HG02623 (cell line): Measurements from ENCODE around the gene DNAAF1.
"Not testable (repeated sequence)": the region's sequence is repeated elsewhere in the genome, so short reads cannot be mapped to it uniquely, and the experiment has no call there.

Source experiments
- ATAC-seq: cut with Tn5 transposase; IDR thresholded peaks from one replicate; pipeline ENCODE4 v1.9.1; 2021; ENCODE audit warnings: moderate library complexity; ENCODE audit not compliant: unreplicated experiment

DNAAF1 gene

DNA sequence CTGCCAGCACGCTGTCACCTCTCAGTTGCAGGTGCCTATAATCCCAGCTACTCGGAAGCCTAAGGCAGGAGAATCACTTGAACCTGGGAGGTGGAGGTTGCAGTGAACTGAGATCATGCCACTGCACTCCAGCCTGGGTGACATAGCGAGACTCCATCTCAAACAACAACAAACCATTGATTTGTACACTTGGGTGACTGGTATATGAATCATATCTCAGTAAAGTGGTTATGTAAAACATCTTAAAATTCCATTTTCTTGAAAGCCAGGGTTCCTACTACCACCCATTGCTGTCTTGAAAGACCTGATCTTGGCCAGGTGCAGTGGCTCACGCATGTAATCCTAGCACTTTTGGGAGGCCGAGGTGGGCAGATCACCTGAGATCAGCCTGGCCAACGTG, 60.0 kb downstream of the DNAAF1 start:
- not testable (repeated sequence) for ATAC-seq

DNA sequence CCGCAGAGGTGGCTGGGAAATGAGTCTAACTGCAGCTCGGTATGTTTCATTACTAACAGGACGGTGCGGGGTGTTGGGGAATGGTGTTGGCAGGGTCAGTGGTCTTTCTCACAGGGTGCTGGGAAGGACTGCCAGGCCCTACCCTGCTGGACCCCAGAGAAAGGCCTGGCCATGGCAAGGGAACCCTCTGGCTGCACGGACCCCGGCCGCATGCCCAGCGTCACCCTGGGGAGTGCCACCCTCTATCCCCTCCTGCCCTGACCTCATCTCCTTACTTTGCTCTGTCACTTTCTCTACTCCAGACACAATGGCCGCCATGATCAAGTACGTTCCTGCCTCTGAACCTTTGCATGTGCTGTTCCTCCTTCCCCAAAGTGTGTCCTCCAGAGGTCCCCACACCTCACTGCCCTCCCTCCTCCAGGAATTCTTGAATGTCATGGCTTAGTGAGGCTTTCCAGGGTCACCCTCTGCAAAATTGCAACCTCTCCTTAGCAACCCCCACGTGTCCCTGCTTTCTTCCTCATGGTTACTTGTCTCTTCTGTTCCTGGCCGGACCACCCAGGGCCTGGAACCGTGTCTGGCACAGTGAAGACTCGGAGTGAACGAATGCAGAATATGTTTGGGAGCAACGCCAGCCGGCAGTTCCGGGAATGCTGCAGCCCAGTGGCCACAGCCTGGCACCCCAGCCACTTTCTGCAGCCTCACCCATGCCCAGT, 61.0 kb downstream of the DNAAF1 start:
- no peak for ATAC-seq

DNA sequence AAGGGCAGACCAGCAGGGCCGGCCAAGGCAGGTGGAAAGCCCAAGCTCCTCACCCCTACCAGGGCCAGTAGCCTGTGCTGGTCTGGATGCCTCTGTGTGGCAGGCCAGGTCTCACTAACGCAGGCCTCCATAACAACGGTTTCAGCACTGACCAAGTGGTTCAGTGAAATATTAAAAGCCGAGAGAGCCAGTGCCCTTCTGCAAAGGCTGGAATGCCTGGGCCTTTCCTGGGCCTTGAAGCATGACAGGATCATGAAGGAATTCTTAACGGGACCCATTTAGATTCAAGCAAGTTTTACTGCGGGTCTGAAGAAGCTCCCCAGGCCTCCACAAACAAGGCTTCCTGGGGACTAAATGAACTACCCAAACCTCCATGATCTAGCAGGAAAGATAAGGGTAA, 62.1 kb downstream of the DNAAF1 start:
- ATAC-seq, result no peak

DNA sequence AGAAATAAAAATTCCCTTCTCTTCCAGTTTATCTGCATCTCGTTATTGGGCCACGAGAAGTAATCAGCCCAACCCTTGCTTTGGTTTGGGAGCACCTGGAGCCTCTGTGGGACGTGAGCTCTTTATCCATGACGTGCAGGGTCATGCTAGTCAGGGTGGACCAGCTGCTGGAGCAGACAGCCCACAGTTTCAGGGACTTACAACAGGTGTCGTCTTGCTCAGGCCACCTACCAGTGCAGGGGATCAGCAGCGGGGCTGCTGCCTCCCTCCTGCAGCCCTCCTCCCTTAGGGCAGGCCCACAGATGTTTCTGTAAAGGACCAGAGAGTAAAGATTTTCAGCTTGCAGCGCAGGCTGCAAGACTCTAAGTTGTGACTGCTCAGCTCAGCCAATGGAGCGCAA, 62.8 kb downstream of the DNAAF1 start:
- ATAC-seq, result no peak

DNA sequence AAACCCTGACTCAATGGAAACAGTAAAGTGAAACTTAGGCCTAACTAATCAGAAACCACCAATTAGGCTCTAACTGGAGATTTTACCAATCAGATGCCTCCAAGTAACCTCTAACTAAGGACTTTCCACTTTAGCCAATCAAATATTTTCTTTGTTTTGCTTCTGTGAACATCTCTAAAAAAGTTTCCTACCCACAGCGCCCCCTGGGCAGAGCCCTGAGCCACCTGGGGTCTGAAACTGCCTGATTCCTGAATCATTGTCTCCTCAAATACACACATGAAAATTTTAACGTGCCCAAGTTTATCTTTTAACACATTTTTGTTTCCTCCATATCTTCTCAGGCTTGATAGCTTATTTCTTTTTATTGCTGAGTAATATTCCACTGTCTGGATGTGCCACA, 64.9 kb downstream of the DNAAF1 start:
- no peak for ATAC-seq

DNA sequence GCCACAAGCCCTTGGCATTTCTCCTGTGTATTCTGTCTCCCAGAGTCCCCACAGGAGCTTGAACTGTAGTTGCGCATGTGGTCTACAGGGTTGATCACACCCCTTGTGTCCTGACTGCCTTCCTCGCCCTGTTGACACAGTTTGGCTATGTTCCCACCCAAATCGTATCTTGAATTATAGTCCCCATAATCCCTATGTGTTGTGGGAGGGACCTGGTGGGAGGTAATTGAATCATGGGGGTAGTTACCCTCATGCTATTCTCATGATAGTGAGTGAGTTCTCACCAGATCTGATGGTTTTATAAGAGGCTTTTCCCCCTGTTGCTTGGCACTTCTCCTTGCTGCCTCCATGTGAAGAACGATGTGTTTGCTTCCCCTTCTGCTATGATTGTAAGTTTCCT, 67.0 kb downstream of the DNAAF1 start:
- ATAC-seq, result no peak

DNA sequence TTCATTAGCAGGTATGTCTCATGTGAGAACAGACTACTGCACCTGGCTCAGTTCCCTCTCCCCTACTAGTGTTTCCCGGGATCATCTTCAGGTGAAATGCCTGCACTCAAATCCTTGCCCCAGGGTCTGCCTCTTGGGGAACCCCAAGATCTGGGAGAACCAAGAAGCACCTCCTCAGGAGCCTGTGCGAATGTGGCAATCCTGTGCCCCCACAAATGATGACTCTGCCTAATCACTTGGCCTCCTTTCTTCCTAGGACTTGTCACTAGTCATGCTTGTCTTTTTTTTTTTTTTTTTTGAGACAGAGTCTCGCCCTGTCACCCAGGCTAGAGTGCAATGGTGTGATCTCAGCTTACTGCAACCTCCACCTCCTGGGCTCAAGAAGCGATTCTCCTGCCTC, 67.5 kb downstream of the DNAAF1 start:
- no peak for ATAC-seq

DNA sequence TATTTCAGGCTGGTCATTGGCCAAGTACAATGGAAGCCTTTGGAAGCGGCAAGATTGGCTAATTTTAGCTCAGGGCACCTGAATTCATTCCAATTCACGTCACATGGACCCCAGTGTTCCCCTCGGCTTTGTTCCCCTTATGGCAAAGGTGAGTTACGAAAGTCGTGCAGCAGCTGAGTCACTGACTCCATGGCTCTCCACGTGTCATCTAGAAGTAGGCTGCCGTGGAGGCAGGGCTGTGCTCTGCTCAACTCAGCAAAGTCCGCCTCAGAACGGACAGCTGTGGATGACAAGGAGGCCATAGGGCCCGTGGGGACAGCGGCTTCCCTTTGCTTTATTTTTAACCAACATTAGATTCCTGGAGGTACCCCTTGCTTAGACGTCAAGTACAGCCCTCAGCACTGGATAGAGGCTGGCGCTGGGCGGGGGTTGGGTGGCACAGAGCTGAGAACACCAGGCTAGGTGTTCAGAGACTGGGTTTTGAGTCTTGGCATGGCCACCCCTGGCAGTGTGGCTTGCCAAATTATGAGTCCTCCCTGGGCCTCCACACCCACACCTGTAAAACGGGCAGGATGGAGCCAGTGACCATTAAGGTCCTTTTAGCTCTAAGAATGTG, 69.5 kb downstream of the DNAAF1 start:
- ATAC-seq, result no peak

DNA sequence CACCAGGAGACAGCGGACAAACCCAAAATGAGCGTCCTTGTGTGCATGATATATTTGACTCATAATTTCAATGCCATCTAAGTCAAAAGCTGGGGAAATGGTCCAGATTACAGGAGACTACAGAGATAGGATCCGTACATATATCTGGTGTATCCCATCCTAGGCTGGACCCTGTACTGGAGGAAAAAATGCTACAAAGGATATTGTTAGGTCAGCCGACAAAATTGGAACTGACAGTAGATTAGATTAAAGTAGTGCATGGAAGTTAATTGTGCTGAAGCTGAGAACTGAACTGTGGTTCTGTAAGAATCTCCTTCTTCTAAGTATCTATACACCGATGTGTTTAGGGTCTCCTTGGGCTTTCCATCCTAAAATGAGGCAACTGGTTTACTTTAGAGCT, 70.4 kb downstream of the DNAAF1 start:
- ATAC-seq, result no peak

DNA sequence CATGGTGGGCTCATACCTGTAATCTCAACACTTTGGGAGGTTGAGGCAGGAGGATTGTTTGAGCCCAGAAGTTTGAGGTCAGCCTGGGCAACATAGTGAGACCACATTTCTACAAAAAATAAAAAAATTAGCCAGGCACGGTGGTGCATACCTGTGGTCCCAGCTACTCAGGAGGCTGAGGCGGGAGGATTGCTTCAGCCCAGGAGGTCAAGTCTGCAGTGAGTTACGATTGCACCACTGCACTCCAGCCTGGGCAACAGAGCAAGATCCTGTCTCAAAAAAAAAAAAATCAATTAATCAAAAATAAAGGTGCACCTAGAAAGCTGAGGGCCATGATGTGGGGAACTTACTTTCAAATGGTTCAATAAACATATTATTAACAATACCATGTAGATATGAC, 71.0 kb downstream of the DNAAF1 start:
- not testable (repeated sequence) for ATAC-seq

DNA sequence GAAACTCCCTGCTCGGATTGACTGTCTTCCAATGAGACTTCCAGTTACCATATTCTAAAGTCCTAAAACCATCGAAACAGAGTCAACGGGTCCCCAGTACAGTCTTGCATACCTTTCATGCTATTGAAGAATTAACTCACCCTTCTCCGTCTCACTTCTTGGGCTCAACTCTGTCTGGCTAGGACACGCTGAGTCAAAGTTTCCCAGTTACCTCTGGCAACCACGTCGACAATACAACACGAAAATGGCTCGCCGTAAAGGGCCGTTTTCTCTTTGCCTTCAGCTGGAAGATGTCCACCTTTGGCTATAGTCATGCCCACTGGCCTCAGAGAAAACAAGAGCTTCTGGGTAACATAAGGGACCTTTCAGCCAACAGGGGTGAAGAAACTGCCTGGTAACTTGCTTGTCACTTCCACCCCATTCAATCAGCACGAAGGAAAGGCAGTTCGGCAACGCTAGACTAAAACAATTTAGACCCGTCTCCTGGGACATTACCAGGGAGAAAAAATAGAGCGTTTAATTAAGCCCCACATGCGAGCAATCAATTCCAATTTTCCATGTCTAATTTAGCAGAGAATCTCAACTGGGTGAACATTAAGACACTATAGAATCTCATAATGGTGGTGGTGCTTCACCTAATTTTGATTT, 73.2 kb downstream of the DNAAF1 start:
- no peak for ATAC-seq

DNA sequence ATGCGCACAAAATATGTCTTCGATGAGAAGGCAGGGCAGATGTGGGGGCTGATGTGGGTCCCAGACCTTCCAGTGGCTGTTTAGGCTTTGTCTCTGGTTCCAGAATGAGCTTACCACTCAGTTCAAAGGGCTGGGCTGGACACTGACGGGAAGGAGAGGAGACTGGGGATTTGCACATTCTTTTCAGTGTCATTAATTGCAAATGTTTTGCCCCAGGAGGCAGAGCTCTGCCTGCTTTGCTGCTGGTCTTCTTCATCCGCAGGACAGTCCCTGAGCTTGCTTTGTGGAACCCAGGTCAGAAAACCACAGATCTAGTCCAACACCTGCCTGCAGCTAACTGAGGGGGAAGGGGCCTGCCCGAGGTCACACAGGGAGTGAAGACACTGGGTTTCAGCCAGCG, 73.8 kb downstream of the DNAAF1 start:
- ATAC-seq, result no peak

DNA sequence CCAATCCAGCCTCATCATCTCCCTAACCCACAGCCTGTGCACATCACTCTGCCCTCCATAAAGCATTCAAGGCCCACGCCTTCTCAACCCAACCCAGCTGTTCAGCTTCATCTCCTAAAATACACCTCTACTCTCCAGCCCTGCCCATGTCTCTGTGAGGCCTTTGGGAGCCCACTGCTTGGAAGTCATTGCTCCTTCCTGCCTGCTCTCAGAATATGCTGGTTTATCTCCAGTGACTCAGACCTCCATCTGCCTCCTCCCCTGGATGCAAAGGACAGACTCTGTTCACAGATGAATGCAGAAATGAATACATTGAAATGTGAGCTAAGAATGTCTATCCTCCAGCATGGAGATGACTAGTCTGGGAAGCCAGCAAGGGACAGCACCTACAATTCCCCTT, 75.7 kb downstream of the DNAAF1 start:
- no peak for ATAC-seq

DNA sequence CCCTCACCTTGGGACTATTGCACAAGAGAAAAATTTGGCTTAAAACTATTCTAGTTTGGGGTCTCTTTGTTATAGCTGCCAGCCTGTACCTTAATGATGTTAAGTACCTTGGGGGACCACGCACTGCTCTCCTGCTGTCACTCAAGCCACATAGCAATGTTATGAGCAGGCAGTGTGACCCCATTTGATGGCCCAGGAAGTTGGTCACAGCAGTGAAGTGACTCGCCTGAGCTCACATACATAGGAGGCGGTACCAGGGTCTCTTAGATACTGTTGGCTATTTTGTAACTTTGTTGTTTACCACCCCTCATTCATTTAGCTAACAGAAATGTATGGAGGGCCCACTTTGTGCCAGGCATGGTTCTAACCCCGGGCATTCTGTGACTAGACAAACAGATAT, 78.3 kb downstream of the DNAAF1 start:
- no peak for ATAC-seq

DNA sequence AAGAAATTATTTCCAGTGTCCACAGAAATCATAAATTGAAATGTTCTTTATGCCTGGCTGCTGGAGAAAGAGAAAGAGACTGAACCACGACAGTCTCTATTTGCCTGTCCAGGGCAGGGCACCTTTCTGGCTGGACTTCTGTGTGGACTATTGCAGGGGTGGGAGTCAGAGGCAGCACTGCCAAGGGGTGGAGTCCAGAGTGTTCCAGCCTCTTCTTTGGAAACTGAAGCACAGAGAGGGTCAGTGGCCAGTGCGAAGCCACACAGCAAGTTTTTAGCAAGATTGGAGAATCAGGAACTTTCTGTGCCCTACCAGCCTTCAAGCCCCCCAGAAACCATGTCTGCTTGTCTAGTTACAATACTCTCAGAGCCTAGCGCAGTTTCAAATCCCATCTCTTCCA, 79.4 kb downstream of the DNAAF1 start:
- no peak for ATAC-seq

DNA sequence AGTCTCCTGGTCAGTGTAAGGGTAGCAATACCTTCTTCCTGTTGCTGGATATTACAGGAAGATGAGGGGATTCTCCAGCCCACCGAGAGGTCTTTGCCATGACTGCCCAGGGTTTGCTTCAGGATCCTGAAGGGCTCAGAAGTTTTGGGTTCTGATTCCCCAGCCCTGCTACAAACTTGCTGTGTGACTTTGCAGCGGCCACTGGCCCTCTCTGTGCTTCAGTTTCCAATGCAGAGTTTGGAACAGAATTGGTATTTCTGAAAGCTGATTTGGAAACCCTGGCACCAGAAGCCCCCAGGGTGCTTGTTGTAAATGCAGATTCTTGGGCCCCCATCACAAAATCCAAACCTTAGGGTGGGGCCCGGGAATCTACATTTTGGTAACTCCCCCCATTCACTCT, 80.0 kb downstream of the DNAAF1 start:
- ATAC-seq, result no peak

DNA sequence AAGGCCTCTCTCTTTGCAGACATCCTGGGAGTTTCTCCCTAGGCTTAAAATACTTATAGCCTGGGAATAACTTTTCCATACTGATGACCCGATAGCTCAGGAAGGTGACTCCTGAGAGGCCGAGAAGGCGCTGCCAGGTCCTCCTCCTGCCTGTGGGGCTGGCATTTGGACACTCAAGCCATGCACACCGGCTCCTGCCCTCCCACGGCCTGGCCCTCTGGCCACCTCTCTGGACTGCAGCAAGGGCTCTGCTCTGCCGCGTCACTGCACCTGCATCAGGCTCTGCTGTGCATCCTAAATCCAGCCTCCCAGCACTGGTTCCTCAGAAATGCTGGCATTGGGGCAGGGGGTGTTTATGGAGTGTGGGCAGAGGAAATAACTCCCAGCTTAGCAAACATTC, 80.5 kb downstream of the DNAAF1 start:
- ATAC-seq, result no peak

DNA sequence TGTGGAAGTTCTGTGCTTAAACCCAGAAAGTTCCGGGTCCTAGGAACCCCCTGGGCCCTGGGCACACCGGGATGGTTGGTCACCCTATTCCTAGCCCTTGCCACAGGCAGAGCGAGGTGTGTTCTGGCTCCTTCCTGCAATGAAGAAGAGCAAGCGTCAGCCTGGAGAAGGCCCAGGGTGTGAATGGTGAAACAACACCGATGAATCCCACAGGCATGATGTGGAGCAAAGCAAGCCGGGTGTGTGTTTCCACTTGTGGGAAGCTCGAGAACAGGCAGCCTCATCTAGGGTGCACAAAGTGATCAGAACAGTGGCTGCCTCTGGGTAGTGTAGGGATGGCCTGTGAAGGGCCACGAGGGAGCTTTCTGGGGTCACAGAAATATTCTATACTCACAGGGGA, 80.9 kb downstream of the DNAAF1 start:
- no peak for ATAC-seq
